LNCAP (cell line): Measurements from ENCODE around the gene KRTAP10-2.
"Not testable (repeated sequence)": the region's sequence is repeated elsewhere in the genome, so short reads cannot be mapped to it uniquely, and the experiment has no call there.

Source experiments
- TF ChIP-seq, protein P1 (sequence below): fragments of 450-650 bp; IDR thresholded peaks from 2 replicates; pipeline ENCODE4 v1.5.1; 2017; ENCODE audit warnings: mild to moderate bottlenecking

KRTAP10-2 gene

DNA sequence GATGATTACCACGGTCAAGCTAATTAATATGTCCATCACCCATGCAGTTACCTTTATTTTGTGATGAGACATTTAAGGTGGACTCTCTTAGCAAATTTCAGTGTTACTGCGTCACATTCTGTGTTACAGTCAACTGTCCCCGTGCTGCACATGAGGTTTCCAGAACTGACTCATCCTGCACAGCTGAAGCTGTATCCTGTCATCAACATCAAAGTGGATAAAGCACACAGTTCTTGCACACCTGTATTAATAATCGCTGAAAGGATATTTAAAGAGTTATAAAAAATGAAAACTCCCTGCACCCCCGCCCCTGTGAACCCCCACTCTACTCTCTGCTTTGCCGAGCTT, 32.5 kb upstream of the KRTAP10-2 start:
- TF ChIP-seq, protein P1, sequence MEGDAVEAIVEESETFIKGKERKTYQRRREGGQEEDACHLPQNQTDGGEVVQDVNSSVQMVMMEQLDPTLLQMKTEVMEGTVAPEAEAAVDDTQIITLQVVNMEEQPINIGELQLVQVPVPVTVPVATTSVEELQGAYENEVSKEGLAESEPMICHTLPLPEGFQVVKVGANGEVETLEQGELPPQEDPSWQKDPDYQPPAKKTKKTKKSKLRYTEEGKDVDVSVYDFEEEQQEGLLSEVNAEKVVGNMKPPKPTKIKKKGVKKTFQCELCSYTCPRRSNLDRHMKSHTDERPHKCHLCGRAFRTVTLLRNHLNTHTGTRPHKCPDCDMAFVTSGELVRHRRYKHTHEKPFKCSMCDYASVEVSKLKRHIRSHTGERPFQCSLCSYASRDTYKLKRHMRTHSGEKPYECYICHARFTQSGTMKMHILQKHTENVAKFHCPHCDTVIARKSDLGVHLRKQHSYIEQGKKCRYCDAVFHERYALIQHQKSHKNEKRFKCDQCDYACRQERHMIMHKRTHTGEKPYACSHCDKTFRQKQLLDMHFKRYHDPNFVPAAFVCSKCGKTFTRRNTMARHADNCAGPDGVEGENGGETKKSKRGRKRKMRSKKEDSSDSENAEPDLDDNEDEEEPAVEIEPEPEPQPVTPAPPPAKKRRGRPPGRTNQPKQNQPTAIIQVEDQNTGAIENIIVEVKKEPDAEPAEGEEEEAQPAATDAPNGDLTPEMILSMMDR: no peak

DNA sequence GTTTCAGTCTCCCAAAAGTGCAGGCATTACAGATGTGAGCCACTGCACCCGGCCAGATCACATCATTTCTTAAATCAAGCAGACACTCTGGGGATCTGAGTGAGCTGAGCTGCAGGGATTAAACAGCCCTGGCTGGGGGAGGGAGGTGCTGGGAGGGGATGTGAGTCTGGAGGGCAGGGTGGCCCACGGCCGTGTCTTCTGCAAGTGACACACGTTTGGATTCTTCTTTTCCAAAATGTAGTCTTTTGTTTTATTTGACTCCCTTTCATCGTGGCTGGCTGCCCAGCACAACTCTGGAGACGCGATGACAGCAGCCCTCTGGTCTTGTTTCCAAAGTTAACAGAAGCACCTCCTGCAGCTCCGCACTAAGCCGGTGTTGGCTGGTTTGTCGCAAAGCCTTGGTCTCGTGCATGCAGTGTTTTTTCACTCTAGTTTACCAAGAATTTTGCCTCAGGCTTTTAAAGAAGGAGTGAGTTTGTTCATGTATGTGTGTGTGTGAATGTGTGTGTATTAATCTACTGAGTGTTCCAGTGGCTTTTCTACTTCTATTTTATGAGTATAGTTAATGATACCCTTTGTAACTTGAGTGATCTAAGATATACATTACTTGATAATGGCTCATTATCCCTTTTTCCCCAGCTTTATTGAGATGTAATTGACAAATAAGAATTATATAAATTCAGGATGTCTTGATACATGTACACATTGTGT, 31.9 kb upstream of the KRTAP10-2 start:
- TF ChIP-seq, protein P1: no peak

DNA sequence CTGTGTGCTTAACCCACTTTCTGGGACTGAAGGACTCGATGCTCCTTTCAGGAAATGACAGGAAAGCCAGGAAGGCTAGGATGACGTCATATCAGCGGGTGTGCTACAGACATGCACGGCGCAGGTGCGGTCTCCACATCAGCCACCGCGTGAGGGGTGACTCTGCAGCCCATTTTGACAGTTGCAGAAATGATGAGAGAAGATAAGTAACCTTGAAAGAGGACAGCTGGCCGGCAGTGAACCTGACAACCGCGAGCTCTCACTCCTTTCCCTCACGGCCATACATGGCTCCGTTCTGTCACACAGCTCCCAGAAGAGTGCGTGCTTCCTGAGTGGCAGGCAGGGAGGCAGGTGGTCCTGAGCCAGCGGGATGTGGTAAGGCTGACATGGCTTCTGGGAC, 30.8 kb upstream of the KRTAP10-2 start:
- TF ChIP-seq, protein P1: no peak

DNA sequence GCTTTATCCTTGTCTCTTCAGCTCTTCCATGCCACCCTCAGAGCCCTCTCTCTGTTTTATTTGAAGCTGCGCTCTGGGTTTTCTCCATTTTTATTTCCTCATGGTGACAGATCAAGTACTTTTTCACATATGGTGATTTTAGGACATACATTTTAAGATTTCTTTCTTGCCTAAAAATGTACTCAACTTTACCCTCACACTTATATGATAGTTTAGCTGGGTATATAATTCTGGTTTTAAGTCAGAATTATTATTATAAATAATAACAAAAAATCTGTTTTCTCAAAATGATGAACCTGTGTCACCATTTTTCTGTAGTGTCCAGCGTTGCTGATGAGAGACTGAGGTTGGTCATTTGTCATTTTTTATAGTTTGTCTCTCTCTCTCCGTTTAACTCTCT, 29.9 kb upstream of the KRTAP10-2 start:
- TF ChIP-seq, protein P1: no peak

DNA sequence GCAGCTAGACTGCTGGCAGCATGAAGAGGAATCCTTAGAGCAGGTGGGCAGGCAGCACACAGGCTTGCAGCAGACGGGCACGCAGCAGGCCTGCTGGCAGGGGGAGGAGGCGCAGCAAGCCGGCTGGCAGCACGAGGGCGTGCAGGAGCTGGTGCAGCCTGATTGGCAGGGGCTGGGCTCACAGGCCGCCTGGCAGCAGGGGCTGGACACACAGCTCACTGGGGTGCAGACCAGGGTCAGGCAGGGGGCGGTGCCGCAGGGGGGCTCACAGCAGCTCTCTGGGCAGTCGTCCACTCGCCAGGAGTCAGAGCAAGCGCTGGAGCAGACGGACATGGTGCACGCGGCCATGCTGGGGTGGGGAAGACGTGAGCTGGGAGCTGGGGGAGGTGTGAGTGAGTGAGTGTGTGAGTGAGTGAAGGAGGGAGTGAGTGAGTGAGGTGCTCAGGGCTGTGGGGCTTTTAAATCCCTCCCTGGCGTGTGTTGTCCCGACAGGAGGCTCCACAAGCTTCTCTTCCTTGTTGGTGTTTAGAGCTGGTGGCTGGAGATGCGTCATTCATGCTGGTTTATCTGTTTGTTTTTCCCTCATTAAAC, 29.0 kb upstream of the KRTAP10-2 start, which contains the start of gene KRTAP10-5:
KRTAP10-5 (minus strand) TSS at position 374 of the 591 bp plus-strand sequence; CDS start at position 348, 26 bp downstream.
- TF ChIP-seq, protein P1: not testable (repeated sequence)

DNA sequence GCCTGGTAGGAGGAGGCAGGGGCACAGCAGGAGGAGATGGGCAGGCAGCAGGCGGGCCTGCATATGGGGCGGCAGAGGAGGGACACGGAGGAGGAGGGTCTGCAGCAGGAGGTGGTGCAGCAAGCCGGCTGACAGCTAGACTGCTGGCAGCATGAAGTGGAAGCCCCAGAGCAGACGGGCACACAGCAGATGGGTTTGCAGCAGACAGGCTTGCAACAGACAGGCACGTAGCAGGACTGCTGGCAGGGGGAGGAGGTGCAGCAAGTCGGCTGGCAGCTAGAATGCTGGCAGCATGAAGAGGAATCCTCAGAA, 28.5 kb upstream of the KRTAP10-2 start:
- TF ChIP-seq, protein P1: no peak

DNA sequence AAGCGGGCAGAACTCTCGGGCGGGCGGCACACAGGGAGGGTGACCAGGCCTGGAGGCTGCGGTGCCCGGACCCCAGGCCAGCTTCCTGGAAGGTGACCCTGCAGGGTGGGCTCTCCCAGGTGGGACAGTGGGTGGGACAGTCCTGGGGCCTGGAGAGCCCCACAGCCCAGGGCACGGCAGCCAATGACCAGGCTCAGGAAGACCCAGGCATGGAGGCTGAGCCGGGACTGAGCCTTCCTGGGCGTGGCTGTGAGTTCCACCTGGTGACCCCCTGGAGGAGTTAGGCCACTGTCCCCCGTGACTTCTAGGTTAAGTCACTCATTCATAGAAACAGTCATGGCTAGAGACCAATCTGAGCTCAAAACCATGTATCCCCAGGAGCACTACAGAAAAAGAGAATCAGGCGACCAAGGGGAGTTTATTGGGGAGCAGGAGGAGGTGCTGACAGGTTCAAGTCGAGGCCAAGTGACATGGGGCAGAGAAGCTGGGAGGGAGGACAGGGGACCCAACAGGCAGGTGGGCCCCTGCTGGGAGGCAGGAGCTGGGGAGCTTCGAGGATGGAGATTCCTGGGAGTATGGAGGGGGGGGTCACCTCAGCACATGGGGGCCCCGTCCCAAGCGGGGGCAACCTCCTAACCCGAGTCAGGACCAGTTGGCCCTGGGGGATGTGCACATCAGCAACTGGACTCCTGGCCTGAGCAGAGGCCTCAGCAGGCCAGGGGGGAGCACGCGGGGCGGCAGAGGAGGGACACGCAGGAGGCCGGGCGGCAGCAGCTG, 27.9 kb upstream of the KRTAP10-2 start:
- TF ChIP-seq, protein P1: no peak
